B cell (primary cell): ENCODE results near the gene THSD4. TPM values are rescaled to one million over a fixed set of nuclear protein-coding genes. Genes with fewer than 3 reads are reported as not detected.

Experiments
- ATAC-seq: fragments of 200-7000 bp; cut with Tn5 transposase; one replicate; pipeline ENCODE4 v1.10.0; 2021; ENCODE audit warnings: low read depth, mild to moderate bottlenecking, moderate number of reproducible peaks, moderate library complexity
- CTCF ChIA-PET: fragments of 350-600 bp; sonication (Branson Sonifier 250); formaldehyde crosslinking; loops from one replicate; lab custom pipeline; 2021; ENCODE audit warnings: antibody characterized with exemption, inconsistent platforms; lab: Charles Lee
- POLR2A ChIA-PET: fragments of 350-600 bp; sonication (Branson Sonifier 250); formaldehyde crosslinking; loops from one replicate; lab custom pipeline; 2021; ENCODE audit warnings: antibody characterized with exemption; lab: Charles Lee
- DNase-seq: peaks from one replicate; pipeline ENCODE4 v3.0.0; 2013
- H2AFZ ChIP-seq: 2 replicates; pipeline ENCODE4 v1.6.1; 2012; ENCODE audit warnings: mild to moderate bottlenecking, low read depth, low read length; ENCODE audit not compliant: insufficient read depth, poor library complexity, severe bottlenecking
- H3K27ac ChIP-seq, 2 donors: 1 replicate in 1 of 2; 2 replicates in 1 of 2; pipeline ENCODE4 v1.5.1; 2012 to 2013; ENCODE audit warnings: low read length in 2 of 2, mild to moderate bottlenecking in 2 of 2, moderate library complexity in 1 of 2
- H3K27me3 ChIP-seq, 4 experiments: fragments of 200-600 bp in 1 of 4; sonication (generic) in 1 of 4; replicated peaks in 1 of 4; 1 replicate in 2 of 4; 2 replicates in 2 of 4; pipeline versions ENCODE4 v1.6.1 to v1.7.0; 2013 to 2016; ENCODE audit warnings: low read length in 3 of 4, mild to moderate bottlenecking in 2 of 4, mixed read lengths in 1 of 4, moderate library complexity in 1 of 4; ENCODE audit not compliant: insufficient read depth in 4 of 4, control insufficient read depth in 3 of 4; ENCODE audit errors: control extremely low read depth in 1 of 4
- H3K36me3 ChIP-seq, 2 experiments: replicated peaks in 1 of 2; 1 replicate in 1 of 2; 2 replicates in 1 of 2; pipeline versions ENCODE4 v1.6.1 to v1.7.1; 2013; ENCODE audit warnings: low read length in 1 of 2; ENCODE audit not compliant: insufficient read depth in 2 of 2, control insufficient read depth in 1 of 2; ENCODE audit errors: control extremely low read depth in 1 of 2, extremely low read depth in 1 of 2
- H3K4me1 ChIP-seq, 2 donors: fragments of 200-600 bp in 1 of 2; sonication (generic) in 1 of 2; 1 replicate in 1 of 2; 2 replicates in 1 of 2; pipeline versions ENCODE4 v1.5.1 to v1.6.1; 2013 to 2017; ENCODE audit warnings: low read length in 2 of 2; ENCODE audit not compliant: control insufficient read depth in 2 of 2, insufficient read depth in 2 of 2
- H3K4me2 ChIP-seq: replicated peaks from 2 replicates; pipeline ENCODE3; 2012; ENCODE audit warnings: mild to moderate bottlenecking, low read depth, low read length; ENCODE audit not compliant: poor library complexity, severe bottlenecking
- H3K4me3 ChIP-seq, 5 experiments: fragments of 200-600 bp in 1 of 5; sonication (generic) in 1 of 5; 1 replicate in 3 of 5; 2 replicates in 2 of 5; pipeline versions ENCODE4 v1.5.1 to v1.7.0; 2011 to 2016; ENCODE audit warnings: low read length in 4 of 5, mild to moderate bottlenecking in 4 of 5, low read depth in 2 of 5, control low read depth in 1 of 5, moderate library complexity in 1 of 5; ENCODE audit not compliant: insufficient read depth in 1 of 5; ENCODE audit errors: control extremely low read depth in 1 of 5, extremely low read depth in 1 of 5
- H3K79me2 ChIP-seq: fragments of 200-600 bp; sonication (generic); one replicate; pipeline ENCODE4 v1.6.0; 2016; ENCODE audit warnings: low read length; ENCODE audit not compliant: control insufficient read depth, insufficient read depth
- H3K9ac ChIP-seq: fragments of 200-600 bp; sonication (generic); 2 replicates; pipeline ENCODE4 v1.6.1; 2017; ENCODE audit warnings: mild to moderate bottlenecking, low read length, moderate library complexity
- H3K9me3 ChIP-seq, 3 donors: one replicate each; pipeline versions ENCODE4 v1.6.1 to v1.7.1; 2013; ENCODE audit warnings: low read length in 2 of 3; ENCODE audit not compliant: control insufficient read depth in 2 of 3, insufficient read depth in 1 of 3; ENCODE audit errors: control extremely low read depth in 1 of 3
- H4K20me1 ChIP-seq: 2 replicates; pipeline ENCODE4 v1.6.0; 2012; ENCODE audit warnings: mild to moderate bottlenecking, low read length; ENCODE audit not compliant: insufficient read depth, control insufficient read depth, poor library complexity, severe bottlenecking
- H3K27ac Mint-ChIP-seq: one replicate; pipeline ENCODE4 v1.8.0; 2021; ENCODE audit warnings: mixed read lengths
- H3K27me3 Mint-ChIP-seq: one replicate; pipeline ENCODE4 v1.8.0; 2021; ENCODE audit warnings: mixed read lengths
- H3K4me1 Mint-ChIP-seq: one replicate; pipeline ENCODE4 v1.8.0; 2021; ENCODE audit warnings: mixed read lengths
- H3K4me3 Mint-ChIP-seq: one replicate; pipeline ENCODE4 v1.8.0; 2021; ENCODE audit warnings: mixed read lengths
- H3K9me3 Mint-ChIP-seq: one replicate; pipeline ENCODE4 v1.8.0; 2022; ENCODE audit warnings: mixed read lengths; ENCODE audit not compliant: insufficient read depth
- EZH2 ChIP-seq: IDR thresholded peaks from 2 replicates; pipeline ENCODE4 v1.6.1; 2012; ENCODE audit warnings: borderline replicate concordance, low read depth, mild to moderate bottlenecking, moderate library complexity, low read length; ENCODE audit not compliant: insufficient read depth, poor library complexity, severe bottlenecking
- WGBS: methylation state at CpG from one replicate; pipeline ENCODE4 v1.1.5; 2013; ENCODE audit warnings: missing lambda C conversion rate; ENCODE audit not compliant: insufficient coverage; 5-methylcytosine and 5-hydroxymethylcytosine counted together
- intact Hi-C: fragments of 100-400 bp; cut with micrococcal nuclease; formaldehyde crosslinking; loops from one replicate; pipeline ENCODE4 v1.10.0; 2022
- polyA plus RNA-seq: library from polyadenylated mRNA; depleted of rRNA; stranded (reverse); fragments of >200 nt; gene quantifications from 2 replicates; pipeline ENCODE4 v1.2.3, GENCODE V29; 2012
- total RNA-seq, 2 donors: library from RNA; stranded (reverse); fragments of 120-200 nt in 1 of 2; gene quantifications; 1 replicate in 1 of 2; 2 replicates in 1 of 2; pipeline versions ENCODE4 v1.2.3 to v1.2.4, GENCODE V29; 2013 to 2022
- TF ChIP-seq, protein P1 (sequence below): fragments of 200-600 bp; IDR thresholded peaks from one replicate; pipeline ENCODE4 v1.8.0; 2022; ENCODE audit warnings: antibody characterized with exemption, mild to moderate bottlenecking

Gene THSD4
- total and polyA plus RNA-seq, 2 donors (not counting 1 experiment from before 2014, with no cell fraction given), result not detected

GRCh38 chr15:71739355-71739754, 624.1 kb downstream of the THSD4 start:
- Histone ChIP-seq H3K27me3 (peaks cover 0 to 3% (median 0%) of the 10 kb centered on the region in 4 experiments), H3K9me3 (no peaks in the 10 kb centered on the region), H3K9ac (no peak overlapping the region), H3K79me2 (no peaks in the 10 kb centered on the region), H3K4me1 (no peaks in the 10 kb centered on the region), H3K27ac (no peak overlapping the region), H3K4me3 (no peak overlapping the region), H3K36me3 (no peaks in the 10 kb centered on the region), H4K20me1 (no peaks in the 10 kb centered on the region), H3K4me2 (no peak overlapping the region), H2AFZ (no peak overlapping the region)
- Mint-ChIP-seq H3K4me1 (no peaks in the 10 kb centered on the region), H3K27ac (no peak overlapping the region), H3K4me3 (no peak overlapping the region), H3K27me3 (peaks cover 9% of the 10 kb centered on the region), H3K9me3 (no peaks in the 10 kb centered on the region)
- intact Hi-C loops, result no loop called here
- no CpG with 5 or more reads among the region's 1 CpG for WGBS
- CTCF ChIA-PET, result interaction anchor here (0.8 to 1.5 kb wide), 3 partner anchors 9 to 418 kb away, joined by 3 read pairs; no protein-coding TSS in a partner anchor
- no peak for DNase-seq
- POLR2A ChIA-PET, result no interaction called here
- TF ChIP-seq, protein P1, sequence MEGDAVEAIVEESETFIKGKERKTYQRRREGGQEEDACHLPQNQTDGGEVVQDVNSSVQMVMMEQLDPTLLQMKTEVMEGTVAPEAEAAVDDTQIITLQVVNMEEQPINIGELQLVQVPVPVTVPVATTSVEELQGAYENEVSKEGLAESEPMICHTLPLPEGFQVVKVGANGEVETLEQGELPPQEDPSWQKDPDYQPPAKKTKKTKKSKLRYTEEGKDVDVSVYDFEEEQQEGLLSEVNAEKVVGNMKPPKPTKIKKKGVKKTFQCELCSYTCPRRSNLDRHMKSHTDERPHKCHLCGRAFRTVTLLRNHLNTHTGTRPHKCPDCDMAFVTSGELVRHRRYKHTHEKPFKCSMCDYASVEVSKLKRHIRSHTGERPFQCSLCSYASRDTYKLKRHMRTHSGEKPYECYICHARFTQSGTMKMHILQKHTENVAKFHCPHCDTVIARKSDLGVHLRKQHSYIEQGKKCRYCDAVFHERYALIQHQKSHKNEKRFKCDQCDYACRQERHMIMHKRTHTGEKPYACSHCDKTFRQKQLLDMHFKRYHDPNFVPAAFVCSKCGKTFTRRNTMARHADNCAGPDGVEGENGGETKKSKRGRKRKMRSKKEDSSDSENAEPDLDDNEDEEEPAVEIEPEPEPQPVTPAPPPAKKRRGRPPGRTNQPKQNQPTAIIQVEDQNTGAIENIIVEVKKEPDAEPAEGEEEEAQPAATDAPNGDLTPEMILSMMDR, result no peak
- no peak for TF ChIP-seq EZH2
- ATAC-seq, result no peak

GRCh38 chr15:71742964-71743363, 627.7 kb downstream of the THSD4 start:
- no peak for TF ChIP-seq EZH2
- TF ChIP-seq, protein P1, result no peak

More at GRCh38 chr15:71742964-71743363, 627.7 kb downstream of the THSD4 start:
- Histone ChIP-seq H4K20me1 (no peaks in the 10 kb centered on the region), H3K27me3 (no peaks in the 10 kb centered on the region), H3K4me3 (no peak overlapping the region), H3K4me2 (no peak overlapping the region), H3K27ac (no peak overlapping the region), H3K36me3 (no peaks in the 10 kb centered on the region), H3K9ac (no peak overlapping the region), H2AFZ (no peak overlapping the region), H3K9me3 (no peaks in the 10 kb centered on the region), H3K79me2 (no peaks in the 10 kb centered on the region), H3K4me1 (no peaks in the 10 kb centered on the region)
- intact Hi-C loops, result no loop called here
- ChIA-PET POLR2A (no interaction called here), CTCF (interaction anchor here (0.6 to 3.6 kb wide), 12 partner anchors 10 to 434 kb away, joined by 3 to 87 read pairs (median 4); no protein-coding TSS in a partner anchor)
- Mint-ChIP-seq H3K27me3 (peaks cover 19% of the 10 kb centered on the region), H3K9me3 (no peaks in the 10 kb centered on the region), H3K4me1 (no peaks in the 10 kb centered on the region), H3K27ac (no peak overlapping the region), H3K4me3 (no peak overlapping the region)
- DNase-seq, result no peak
- no peak for ATAC-seq
- WGBS, result 91% methylated on average over 5 of the region's 5 CpGs
